ENCODE data around the gene SPOPL.
"Not testable (repeated sequence)": the region's sequence is repeated elsewhere in the genome, so short reads cannot be mapped to it uniquely, and the experiment has no call there.

The SPOPL gene

DNA sequence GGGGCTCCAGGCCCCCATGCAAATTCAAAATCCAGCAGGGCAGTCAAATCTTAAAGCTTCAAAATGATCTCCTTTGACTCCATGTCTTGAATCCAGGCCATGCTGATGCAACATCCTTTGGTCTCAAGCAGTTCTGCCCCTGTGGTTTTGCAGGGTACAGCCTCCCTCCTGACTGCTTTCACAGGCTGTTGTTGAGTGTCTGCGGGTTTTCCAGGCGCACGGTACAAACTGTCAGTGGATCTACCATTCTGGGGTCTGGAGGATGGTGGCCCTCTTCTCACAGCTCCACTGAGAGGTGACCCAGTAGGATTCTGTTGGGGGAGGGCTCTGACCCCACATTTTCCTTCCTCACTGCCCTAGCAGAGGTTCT lies 22.1 kb downstream of the SPOPL start:
- not testable (repeated sequence) for DNase-seq (ENCODE audit: low spot score)

DNA sequence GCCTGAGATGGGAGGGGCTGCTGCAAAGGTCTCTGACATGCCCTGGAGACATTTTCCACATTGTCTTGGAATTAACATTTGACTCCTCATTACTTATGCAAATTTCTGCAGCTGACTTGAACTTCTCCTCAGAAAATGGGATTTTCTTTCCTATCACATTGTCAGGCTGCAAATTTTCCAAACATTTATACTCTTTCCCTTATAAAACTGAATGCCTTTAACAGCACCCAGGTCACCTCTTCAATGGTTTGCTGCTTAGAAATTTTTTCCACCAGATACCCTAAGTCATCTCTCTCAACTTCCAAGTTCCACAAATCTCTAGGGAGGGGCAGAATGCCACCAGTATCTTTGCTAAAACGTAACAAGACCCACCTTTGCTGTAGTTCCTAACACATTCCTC lies 22.8 kb downstream of the SPOPL start:
- not testable (repeated sequence) for DNase-seq (ENCODE audit: low spot score)

DNA sequence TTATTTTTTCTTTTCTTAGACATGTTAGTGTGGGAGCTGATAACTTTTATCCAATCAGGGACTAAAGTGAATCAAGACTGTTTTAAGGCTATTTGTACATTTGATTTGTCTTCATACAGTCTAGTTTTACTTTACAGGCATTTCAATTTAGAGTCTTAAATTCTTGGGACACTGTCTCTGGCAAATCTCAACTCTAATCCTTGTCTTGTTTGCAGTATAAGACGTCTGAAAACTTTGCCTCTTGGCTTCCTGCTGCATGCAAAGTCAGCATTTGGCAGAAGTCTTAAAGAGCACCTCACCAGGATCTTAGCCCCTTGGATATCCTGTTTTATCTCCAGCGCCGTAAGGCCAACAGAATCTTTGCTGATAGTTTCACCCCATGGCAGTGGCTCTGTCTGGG lies 30.3 kb downstream of the SPOPL start:
- DNase-seq (ENCODE audit: low spot score): no peak

DNA sequence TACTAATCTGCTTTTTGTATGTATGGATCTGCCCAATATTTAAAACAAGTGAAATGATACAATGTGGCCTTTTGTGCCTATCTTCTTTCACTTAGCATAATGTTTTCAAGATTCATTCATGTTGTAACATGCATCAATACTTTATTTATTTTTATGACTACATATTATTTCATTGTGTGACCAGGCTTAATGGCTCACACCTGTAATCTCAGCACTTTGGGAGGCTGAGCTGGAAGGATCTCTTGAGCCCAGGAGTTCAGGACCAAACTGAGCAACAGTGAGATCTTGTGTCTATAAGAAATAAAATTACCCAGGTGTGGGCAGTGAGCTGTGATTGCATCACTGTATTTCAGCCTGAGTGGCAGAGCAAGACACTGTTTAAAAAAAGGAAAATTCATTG lies 33.2 kb downstream of the SPOPL start:
- no peak for DNase-seq (ENCODE audit: low spot score)

DNA sequence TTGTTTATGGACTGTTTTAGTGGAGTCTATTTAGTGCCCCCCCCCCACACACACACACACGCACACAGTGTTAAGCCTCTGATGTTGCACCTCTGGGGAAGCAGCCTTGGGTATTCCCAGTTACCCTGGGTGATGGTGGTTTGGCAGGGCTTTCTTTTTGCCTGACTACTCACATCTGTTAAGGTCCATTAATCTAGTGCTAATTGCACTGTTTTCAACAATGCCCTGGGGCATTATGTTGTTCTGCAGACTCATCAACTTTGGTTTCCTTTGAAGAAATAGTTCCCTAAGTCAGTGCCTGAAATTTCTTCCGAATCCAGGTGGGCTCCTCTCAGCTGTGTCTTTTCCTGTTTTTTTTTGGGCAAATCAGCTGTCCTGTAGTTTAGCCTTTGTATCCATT lies 34.7 kb downstream of the SPOPL start:
- peak; percentile 45 for DNase-seq (ENCODE audit: low spot score)

DNA sequence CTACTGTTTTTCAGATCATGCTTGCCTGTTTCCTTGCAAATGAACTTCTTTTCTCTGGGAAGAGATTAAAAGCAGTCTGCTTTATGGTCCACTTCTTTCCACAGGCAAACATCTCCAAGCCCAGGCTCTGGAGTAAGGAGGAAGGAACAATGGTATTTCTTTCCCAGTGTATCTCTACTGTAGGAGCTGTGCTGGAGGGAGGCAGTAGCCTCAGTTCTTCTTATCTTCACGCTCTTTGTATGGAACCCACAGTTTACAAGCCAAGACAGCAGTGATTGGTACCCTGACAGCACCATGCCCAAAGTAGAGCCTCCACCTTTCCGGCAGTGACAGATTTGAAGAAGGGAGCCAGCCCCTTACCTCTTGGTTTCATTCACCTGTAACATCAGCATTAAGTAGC lies 35.2 kb downstream of the SPOPL start:
- DNase-seq (ENCODE audit: low spot score): no peak

DNA sequence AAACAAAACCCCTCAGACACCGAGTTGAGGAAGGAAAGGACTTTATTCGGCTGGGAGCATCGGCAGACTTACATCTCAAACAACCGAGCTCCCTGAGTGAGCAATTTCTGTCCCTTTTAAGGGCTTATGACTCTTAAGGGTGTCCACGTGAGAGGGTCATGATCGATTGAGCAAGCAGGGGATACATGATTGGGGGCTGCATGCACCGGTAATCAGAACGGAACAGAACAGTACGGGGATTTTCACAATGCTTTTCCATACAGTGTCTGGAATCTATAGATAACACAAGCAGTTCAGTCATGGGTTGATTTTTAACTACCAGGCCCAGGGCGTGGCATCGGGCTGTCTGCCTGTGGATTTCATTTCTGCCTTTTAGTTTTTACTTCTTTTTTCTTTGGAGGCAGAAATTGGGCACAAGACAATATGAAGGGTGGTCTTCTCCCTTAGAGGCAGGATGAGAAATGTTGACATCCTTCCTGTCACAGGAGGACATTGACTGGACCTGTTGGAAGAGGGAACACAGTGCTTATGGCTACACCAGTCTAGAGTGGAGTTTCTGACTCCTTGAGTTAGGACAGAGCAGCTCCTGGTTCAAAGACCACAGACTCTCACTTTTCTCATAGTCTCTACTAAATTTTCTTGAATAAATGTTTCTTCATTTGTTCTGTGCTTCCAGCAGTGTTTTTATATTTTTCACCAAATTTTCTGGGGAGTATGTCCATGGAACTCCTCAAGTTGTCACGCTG lies 35.8 kb downstream of the SPOPL start:
- no peak for DNase-seq (ENCODE audit: low spot score)

DNA sequence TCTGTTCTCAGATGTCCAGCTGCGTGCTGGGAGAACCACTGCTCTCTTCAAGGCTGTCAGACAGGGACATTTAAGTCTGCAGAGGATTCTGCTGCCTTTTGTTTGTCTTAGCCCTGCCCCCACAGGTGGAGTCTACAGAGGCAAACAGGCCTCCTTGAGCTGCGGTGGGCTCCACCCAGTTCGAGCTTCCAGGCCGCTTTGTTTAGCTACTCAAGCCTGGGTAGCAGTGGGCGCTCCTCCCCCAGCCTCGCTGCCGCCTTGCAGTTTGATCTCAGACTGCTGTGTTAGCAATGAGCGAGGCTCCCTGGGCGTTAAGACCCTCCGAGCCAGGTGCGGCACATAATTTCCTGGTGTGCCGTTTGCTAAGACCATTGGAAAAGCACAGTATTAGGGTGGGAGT lies 42.6 kb downstream of the SPOPL start:
- DNase-seq (ENCODE audit: low spot score): not testable (repeated sequence)

DNA sequence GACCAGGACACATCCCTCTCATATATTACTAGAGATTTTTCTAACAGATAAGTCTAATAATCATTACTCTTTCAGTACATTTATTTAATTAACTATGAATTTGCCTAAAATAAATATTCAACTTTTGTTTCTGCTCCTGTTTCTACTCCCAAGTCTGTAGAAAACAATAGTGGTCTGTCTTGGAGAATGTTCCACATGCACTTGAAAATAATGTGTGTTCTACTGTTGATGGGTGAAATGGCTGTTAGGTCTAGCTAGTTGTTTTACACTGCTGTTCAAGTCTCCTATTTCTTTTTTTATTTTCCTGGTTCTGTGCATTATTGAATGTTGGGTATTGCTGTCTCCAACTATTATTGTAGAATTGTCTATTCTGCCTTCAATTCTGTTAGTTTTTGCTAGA lies 47.2 kb downstream of the SPOPL start:
- no peak for DNase-seq (ENCODE audit: low spot score)

DNA sequence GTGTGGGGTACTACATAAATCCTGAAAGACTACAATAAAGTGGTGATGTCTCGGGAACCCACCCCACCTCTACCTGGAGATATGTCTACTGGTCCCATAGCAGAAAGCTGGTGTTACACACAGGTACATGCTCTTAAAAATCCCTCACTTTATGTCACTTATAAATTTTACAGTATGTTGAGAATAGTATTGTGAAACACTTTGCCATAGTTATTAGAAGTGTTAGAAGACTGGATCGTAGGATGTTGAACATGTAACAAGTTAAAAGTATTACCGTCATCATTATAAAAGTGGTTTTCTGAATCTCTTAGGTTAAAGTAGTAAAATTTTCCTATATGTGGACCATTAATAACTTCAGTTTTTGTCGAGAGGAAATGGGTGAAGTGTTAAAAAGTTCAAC lies 48.6 kb downstream of the SPOPL start:
- no peak for DNase-seq (ENCODE audit: low spot score)

DNA sequence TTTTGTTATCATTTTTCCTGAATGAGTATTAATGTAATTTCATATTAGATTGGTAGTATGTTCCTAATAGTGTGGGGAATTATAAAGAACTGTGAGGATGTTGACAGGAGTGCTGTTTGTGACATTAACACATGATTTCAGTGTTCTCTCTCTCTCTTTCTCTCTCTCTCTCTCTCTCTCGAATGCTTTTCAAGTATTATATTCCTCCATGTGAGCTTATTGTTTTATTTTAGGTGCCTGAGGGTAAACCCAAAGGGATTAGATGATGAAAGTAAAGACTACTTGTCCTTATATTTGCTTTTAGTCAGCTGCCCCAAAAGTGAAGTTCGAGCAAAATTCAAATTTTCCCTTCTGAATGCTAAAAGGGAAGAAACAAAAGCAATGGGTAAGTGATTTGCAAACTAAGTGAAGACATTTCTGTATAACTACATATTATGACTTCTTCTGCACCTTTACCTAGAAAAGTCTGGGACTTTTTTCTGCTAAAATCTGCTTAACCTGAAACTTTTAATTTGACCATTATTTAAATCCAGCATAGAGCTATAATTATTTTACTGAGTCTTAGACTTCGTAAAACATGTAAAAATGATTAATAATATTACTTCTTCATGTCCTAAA lies 49.2 kb downstream of the SPOPL start:
- DNase-seq (ENCODE audit: low spot score): no peak

DNA sequence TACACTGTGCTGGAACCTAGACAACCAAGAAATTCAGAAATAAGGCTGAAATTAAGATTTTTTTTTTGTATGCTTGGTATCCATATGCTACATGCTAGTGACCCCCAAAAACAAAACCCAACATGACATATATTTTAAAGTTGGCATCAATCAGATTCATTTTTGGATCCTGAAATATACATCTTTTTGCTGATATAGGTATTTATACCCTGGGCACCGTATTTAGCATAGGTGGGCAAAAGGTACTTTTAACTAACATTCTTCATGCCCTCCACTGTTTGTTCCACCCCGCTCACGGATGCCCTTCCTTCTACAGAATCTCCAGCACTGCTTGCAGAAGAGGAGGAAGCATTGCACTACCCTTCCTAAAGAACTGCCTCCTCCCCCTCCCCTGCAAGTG lies 52.6 kb downstream of the SPOPL start:
- no peak for DNase-seq (ENCODE audit: low spot score)

DNA sequence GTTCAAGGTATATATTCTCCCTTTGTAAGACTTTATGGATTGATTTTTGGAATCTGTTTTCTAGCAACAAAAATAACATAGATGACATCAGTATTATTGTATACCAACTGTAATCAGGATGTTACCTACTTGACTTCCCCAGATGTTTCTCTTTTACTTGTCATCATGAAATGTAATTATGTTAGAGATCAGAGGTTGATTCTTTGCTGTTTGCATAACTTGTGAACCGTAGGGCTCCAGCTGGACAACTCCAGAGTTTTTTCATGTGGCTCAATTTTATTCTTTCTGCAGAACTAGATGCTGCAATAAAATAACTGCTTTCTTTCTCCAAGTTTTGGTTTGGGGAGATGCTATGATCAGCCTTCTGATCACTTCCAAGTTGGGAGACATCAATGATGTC lies 58.1 kb downstream of the SPOPL start:
- DNase-seq (ENCODE audit: low spot score): no peak

DNA sequence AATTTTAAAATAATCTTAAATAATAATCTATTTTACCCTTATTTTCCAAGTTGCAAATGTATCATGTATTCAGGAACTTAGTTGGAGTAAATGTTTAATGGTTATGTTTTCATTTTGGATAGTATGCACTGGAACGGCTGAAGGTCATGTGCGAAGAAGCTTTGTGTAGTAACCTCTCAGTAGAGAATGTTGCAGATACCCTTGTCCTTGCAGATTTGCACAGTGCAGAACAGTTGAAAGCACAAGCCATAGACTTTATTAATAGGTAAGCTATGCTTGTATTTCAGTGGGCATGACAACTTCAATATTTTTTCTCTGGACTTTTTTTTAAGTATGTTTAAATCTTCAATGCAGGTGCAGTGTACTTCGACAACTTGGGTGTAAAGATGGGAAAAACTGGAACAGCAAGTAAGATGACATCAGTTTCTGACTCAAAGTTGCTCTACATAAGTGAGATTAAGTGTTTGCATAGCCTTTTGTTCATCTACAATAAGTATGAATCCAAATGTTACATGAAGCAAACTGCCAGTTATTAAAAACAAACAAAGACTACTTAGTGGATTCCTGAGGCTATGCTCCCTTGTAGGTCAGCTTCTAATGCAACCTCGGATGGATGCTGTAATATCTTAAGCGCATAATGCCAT lies 63.1 kb downstream of the SPOPL start:
- DNase-seq (ENCODE audit: low spot score): no peak

DNA sequence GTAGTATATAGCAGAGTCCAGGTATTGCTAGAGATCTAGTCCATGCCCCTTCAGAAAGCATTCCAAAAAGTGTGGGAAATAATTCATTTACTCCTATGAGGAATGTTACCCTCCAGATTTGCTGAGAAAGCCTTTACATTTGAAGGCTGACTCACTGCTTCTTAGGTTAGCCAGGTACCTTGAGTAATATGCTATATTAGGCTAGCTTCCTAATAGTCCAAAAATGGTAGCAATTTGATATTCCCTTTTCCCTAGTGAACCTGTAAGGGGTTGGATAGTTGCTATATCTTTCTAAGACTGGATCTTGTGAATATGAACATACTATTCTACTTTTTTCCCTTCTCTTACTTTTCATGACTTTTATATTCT lies 63.6 kb downstream of the SPOPL start:
- DNase-seq (ENCODE audit: low spot score): no peak

DNA sequence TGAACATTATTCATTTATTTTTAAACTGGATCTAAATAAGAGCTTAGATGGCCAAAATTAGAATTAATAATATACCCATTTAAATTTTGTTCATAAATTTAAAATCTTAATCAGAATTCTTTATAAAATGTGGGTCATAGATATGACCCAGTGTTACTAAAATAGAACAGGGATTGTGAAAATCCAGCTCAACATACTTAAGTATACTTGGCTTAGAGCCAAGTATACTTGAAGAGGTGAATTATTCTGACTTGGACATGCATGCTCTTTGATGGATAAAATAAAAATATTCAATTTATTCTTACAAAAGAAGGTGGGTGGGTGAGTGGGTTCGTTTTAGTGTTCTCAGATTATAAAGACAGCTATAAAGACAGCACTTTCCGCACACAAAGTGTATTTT lies 70.7 kb downstream of the SPOPL start:
- DNase-seq (ENCODE audit: low spot score): no peak

DNA sequence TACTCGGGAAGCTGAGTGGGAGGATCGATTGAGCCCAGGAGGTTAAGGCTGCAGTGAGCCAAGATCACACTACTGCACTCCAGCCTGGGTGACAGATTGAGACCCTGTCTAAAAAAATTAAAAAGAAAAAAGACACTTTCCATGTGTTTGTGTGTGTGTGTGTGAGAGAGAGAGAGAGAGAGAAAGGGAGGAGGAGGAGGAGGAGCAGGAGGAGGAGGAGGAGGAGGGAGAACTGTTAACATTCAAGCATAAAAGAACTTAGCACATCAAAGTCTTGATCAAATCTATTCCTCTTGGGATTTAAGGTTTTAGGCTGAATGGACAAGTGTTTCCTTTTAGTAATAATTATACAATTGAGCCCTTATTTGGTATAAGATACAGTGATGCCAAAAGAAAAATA lies 75.5 kb downstream of the SPOPL start:
- no peak for DNase-seq (ENCODE audit: low spot score)

DNA sequence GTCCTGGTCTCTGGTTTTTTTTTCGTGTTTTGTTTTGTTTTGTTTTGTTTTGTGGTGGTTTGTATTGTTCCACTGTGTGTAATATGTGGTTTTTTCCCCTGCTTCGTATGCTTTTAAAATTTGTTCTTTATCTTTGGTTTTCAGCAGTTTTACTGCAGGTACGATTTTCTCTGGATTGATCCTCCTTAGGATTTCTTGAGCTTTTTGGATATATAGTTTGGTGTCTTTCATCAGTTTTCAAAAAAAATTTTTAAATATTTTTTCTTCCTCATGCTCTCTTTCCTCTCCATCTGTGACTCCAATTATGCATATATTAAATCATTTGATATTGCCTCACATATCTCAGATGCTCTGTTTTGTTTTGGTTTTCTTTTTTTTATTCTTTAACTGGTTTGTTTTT lies 78.0 kb downstream of the SPOPL start:
- no peak for DNase-seq (ENCODE audit: low spot score)

DNA sequence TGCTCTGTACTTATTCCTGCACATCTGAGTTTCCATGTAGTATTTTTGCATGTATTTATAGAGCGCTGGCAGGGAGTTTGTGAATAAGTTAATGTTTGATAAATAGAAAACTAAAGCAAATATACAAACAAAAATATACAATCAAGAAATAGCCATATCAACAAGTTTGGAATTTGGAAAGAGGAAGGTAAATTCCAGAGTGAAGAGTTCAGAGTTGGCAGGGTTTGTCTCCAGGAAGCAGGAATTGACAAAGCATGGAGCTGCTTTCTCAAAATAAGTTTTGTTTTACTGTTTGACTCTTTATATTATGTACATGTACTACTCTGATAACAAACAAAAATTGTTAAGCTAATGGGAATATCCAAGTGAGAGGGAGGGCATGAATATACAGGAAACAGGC lies 80.3 kb downstream of the SPOPL start:
- DNase-seq (ENCODE audit: low spot score): no peak

DNA sequence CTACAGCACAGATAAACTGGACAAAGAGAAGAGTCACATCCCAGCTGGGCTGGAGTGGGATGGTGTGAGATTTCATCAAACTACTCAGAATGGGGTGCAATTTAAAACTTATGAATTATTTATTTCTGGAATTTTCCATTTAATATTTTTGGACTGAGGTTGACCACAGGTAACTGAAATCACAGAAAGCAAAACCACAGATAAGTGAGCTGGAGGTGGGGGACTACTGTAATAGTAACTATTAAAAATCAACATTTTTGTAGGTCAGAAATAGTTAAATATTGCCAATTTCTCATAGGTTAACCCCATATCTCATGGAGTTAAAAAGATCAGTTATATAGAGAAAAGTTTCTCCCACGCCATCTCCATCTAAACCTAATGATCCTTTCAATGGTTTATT lies 88.1 kb downstream of the SPOPL start:
- no peak for DNase-seq (ENCODE audit: low spot score)

DNA sequence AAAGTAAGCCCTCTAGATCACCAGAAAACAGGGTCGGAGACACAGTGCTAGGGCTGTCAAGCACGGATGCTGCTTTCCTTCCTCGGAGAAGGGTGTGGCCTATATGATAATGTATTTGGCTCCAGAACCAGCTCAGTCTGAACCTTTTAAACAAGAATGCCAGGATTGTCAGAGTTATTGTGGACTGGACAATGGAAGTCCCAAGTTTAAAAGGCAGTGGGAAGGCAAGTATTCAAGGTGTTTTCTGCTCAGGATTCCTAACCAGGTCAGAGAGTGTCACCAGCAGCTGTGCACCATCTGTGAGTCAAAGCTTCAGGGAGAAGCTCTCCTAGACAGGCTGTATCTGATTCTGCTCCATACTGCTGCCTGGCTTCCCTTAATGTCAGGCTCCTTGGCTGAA lies 94.8 kb downstream of the SPOPL start:
- no peak for DNase-seq (ENCODE audit: low spot score)

DNA sequence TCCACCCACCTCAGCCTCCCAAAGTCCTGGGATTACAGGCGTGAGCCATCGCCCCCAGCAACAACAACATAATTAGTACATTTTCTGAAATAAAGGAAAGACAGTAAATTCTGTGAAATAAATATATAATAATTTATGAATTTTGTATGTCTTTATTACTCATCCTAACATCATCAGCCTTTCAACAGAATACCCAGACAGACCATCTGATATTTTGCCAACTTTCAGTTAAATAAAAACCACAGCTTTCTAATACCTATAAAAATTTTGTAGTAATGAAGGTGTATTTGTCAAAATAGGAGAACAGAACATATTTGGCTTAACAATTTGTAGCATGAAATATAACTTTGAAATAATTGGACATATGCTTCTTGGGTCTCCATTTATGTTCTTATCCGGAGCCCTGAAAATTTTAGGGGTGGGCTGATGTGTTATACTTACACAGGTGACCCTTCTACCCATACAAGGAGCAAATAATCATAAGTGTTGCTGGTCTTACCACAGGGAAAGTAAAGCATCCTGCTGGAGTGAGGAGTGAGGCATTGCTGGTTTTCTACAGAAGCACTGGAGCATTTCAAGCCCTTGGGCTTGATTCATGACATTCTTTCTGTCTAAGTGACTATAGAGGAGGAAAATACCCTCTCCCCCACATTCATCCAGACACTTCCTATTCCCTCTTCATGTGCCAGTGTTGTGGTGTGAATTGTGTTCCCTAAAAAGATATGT lies 99.3 kb downstream of the SPOPL start:
- no peak for DNase-seq (ENCODE audit: low spot score)
